K562 treated with DMSO at 1 percent for 12 hours (cell line): ENCODE data around the gene RPL15. TPM values are rescaled to one million over a fixed set of nuclear protein-coding genes. Genes with fewer than 3 reads are reported as not detected.

ENCODE experiments used
- total RNA-seq: library from RNA; unstranded; fragments of 300-600 nt; gene quantifications from 2 replicates; pipeline ENCODE4 v1.2.3, GENCODE V29; 2022; ENCODE audit not compliant: insufficient read depth

RPL15 gene
- 4,553 and 5,753 TPM in 2 replicates for total RNA-seq

DNA sequence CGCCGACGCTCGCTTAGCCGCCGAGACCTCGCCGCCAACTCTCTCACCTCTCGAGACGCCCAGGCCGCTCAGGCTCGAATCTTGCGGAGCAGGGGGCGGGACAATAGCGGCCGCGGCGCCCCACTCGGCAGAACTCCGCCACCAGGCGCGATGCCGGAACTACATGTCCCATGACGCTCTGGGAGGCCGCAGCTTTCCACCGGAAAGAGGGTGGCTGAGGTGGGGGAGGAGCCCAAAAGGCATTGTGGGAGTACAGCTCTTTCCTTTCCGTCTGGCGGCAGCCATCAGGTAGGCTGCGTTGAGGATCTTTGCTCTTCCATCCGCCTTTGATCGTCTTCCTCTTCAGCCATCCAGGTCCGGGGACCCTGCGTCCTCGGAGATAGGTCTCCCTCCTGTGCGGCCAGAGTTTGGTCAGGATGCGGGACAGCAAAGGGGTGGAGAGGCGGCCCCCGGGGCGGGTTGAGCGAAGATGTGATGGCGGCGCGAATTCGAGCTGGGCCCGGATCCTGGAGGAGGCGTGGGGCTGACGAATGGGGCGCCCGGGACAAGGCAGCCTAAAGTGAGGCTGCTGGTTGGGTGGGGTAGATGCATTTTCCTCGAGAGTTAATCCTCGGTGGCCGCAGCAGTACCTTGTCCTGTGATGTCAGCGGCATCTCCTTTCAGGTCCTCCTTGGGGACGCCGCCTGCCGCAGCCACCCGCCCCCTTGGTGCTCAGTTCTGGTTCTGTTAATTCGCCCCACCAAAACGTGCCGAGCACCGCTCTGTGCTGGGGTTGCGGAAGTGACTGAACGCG lies at the start of gene RPL15, which contains the start of gene NKIRAS1:
Gene RPL15 (plus strand): TSS at position 247 of the 793 bp plus-strand sequence. CDS start 728 bp downstream, outside the sequence.
Gene NKIRAS1 (minus strand): TSS at position 105 of the 793 bp plus-strand sequence. CDS start 6,086 bp downstream, outside the sequence.

GRCh38 chr3:23944861-23945662 lies 28.1 kb downstream of the RPL15 start, which contains the start of gene NR1D2:
NR1D2 (plus strand) TSS chr3:23945286; CDS start chr3:23945579, 293 bp downstream.

Other genes starting within 250 kb of the RPL15 start
- gene UBE2E1, start 111.2 kb upstream of the RPL15 start, total RNA-seq: 41.9 and 76.7 TPM in 2 replicates
- gene NKIRAS1, start 142 bp upstream of the RPL15 start, total RNA-seq: 6.0 and 10.6 TPM in 2 replicates
- gene NR1D2, start 28.2 kb downstream of the RPL15 start, total RNA-seq: 1.0 and 5.5 TPM in 2 replicates